ENCODE data around the gene TNP2. TPM values are rescaled to one million over a fixed set of nuclear protein-coding genes. Genes with fewer than 3 reads are reported as not detected.

The TNP2 gene
- not detected for total RNA-seq
- long read RNA-seq = 0 reads

- no peaks in the 10 kb centered on the region for H3K9me3 ChIP-seq
- H3K27me3 ChIP-seq (ENCODE audit: low read depth) = no peaks in the 10 kb centered on the region
- peaks cover 12% of the 10 kb centered on the region for H3K4me1 ChIP-seq
- H3K36me3 ChIP-seq = no peaks in the 10 kb centered on the region
- DNase-seq = no peak
- no peak for TF ChIP-seq CTCF (IDR thresholded peaks at IDR 0.05)
- no peak for ATAC-seq
- no peak within 1 kb of the TSS for H3K27ac ChIP-seq
- no peak within 1 kb of the TSS for H3K4me3 ChIP-seq
- intact Hi-C loops (cut with DNase I) = no loop called here
Observed at GRCh38 chr16:11268921-11269375, at the start of gene TNP2. TNP2 (minus strand) TSS chr16:11269325; CDS start chr16:11269262, 63 bp downstream.

GRCh38 chr16:11318817-11319216 lies 49.7 kb upstream of the TNP2 start:
- DNase-seq (no peak), ATAC-seq (no peak)
- Histone ChIP-seq H3K27ac (no peak overlapping the region), H3K9me3 (no peaks in the 10 kb centered on the region), H3K4me3 (no peak overlapping the region), H3K27me3 (ENCODE audit: low read depth) (no peaks in the 10 kb centered on the region), H3K36me3 (no peaks in the 10 kb centered on the region), H3K4me1 (no peaks in the 10 kb centered on the region)
- TF ChIP-seq CTCF (IDR thresholded peaks at IDR 0.05) = no peak
- intact Hi-C loops (cut with DNase I) = no loop called here

GRCh38 chr16:11316331-11317015 lies 47.3 kb upstream of the TNP2 start:
- Histone ChIP-seq H3K4me3 (no peak overlapping the region), H3K36me3 (no peaks in the 10 kb centered on the region), H3K9me3 (no peaks in the 10 kb centered on the region), H3K4me1 (peaks cover 18% of the 10 kb centered on the region), H3K27me3 (ENCODE audit: low read depth) (no peaks in the 10 kb centered on the region), H3K27ac (no peak overlapping the region)
- intact Hi-C loops (cut with DNase I) = no loop called here
- DNase-seq = no peak
- no peak for TF ChIP-seq CTCF (IDR thresholded peaks at IDR 0.05)
- no peak for ATAC-seq

GRCh38 chr16:11315510-11315909 lies 46.4 kb upstream of the TNP2 start:
- no peaks in the 10 kb centered on the region for H3K36me3 ChIP-seq
- peaks cover 25% of the 10 kb centered on the region for H3K4me1 ChIP-seq
- H3K27ac ChIP-seq = no peak overlapping the region
- intact Hi-C loops (cut with DNase I) = no loop called here
- no peaks in the 10 kb centered on the region for H3K9me3 ChIP-seq
- ATAC-seq = no peak
- H3K27me3 ChIP-seq (ENCODE audit: low read depth) = no peaks in the 10 kb centered on the region
- no peak for TF ChIP-seq CTCF (IDR thresholded peaks at IDR 0.05)
- no peak overlapping the region for H3K4me3 ChIP-seq
- no peak for DNase-seq

- TF ChIP-seq CTCF (IDR thresholded peaks at IDR 0.05) = no peak
- H3K4me3 ChIP-seq = no peak overlapping the region
- H3K36me3 ChIP-seq = no peaks in the 10 kb centered on the region
- no peaks in the 10 kb centered on the region for H3K9me3 ChIP-seq
- H3K27me3 ChIP-seq (ENCODE audit: low read depth) = no peaks in the 10 kb centered on the region
- no peak for ATAC-seq
- intact Hi-C loops (cut with DNase I) = no loop called here
- H3K27ac ChIP-seq = no peak overlapping the region
- peaks cover 33% of the 10 kb centered on the region for H3K4me1 ChIP-seq
- no peak for DNase-seq
Observed at GRCh38 chr16:11314309-11314894, 45.3 kb upstream of the TNP2 start.
